Mucosa of stomach (tissue), 1 donor: ENCODE data around the gene CLPTM1L.

ENCODE experiments used
- H3K27me3 ChIP-seq: one replicate; pipeline ENCODE4 v1.7.0; 2013; ENCODE audit warnings: mild to moderate bottlenecking, low read length; ENCODE audit not compliant: control insufficient read depth, insufficient read depth
- H3K36me3 ChIP-seq: one replicate; pipeline ENCODE4 v1.7.0; 2013; ENCODE audit warnings: low read length; ENCODE audit not compliant: control insufficient read depth, insufficient read depth
- H3K4me1 ChIP-seq: one replicate; pipeline ENCODE4 v1.7.0; 2013; ENCODE audit warnings: mild to moderate bottlenecking, low read length; ENCODE audit not compliant: control insufficient read depth, insufficient read depth
- H3K4me3 ChIP-seq: one replicate; pipeline ENCODE4 v1.7.0; 2013; ENCODE audit warnings: low read length
- H3K9ac ChIP-seq: one replicate; pipeline ENCODE4 v1.7.0; 2013; ENCODE audit warnings: mild to moderate bottlenecking, low read length, moderate library complexity
- H3K9me3 ChIP-seq: one replicate; pipeline ENCODE4 v1.7.0; 2013; ENCODE audit warnings: mild to moderate bottlenecking, low read length, moderate library complexity; ENCODE audit not compliant: control insufficient read depth
- donor health status: Pancreatic carcinoma.

The CLPTM1L gene

GRCh38 chr5:1302258-1302657, 42.6 kb downstream of the CLPTM1L start:
- Histone ChIP-seq H3K36me3 (no peaks in the 10 kb centered on the region), H3K9ac (no peak overlapping the region), H3K4me3 (no peak overlapping the region), H3K9me3 (no peaks in the 10 kb centered on the region), H3K4me1 (no peaks in the 10 kb centered on the region), H3K27me3 (no peaks in the 10 kb centered on the region)

DNA sequence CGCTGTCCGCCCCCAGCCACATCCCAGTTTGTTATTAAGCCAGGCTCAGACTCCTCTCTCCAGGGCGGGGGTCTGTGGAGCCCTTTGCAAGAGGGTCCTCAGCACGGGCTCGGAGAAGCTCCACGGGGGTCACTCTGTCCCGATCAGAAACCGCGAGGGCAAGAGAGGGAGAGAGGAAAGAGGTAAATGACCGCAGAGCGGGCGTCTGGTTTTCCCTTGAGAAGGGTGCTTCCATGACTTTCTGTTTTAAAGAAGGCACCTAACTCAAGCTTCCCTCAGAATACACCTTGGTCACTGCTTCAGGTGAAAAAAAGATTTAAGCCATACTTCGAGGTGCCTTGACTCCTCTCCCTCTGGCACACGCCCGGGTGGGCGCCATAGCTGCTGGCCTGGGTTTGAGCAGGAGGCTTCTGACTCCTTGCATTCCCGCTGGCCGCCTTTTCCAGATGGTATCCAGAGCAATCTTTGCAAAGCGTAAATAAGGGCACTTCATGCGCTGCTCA, 44.3 kb downstream of the CLPTM1L start:
- Histone ChIP-seq H3K36me3 (no peaks in the 10 kb centered on the region), H3K27me3 (no peaks in the 10 kb centered on the region), H3K4me3 (no peak overlapping the region), H3K9ac (no peak overlapping the region), H3K4me1 (no peaks in the 10 kb centered on the region), H3K9me3 (no peaks in the 10 kb centered on the region)

- no peak overlapping the region for H3K4me3 ChIP-seq
- no peaks in the 10 kb centered on the region for H3K4me1 ChIP-seq
- no peak overlapping the region for H3K9ac ChIP-seq
- no peaks in the 10 kb centered on the region for H3K9me3 ChIP-seq
- no peaks in the 10 kb centered on the region for H3K27me3 ChIP-seq
- no peaks in the 10 kb centered on the region for H3K36me3 ChIP-seq
These were observed 44.9 kb downstream of the CLPTM1L start for GRCh38 chr5:1299961-1300360.

DNA sequence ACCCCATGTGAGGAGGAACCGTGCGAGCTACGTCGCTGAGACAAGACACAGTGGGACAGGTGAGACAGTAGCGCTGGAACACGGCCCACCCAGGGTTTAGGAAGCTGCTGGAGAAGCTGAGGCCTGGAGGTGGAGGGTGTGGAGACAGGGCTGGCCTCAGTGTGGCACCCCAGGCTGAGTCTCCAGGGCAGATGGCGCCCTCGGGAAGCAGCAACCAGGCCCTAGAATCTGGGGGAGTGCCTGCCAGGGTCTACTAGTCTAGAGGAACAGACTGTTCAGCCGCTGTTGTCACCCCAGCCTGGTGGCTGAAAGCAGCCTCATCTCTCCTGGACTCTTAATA, 45.4 kb downstream of the CLPTM1L start:
- no peak overlapping the region for H3K9ac ChIP-seq
- H3K27me3 ChIP-seq: peaks cover 2% of the 10 kb centered on the region
- H3K36me3 ChIP-seq: no peaks in the 10 kb centered on the region
- H3K4me3 ChIP-seq: no peak overlapping the region
- no peaks in the 10 kb centered on the region for H3K9me3 ChIP-seq
- H3K4me1 ChIP-seq: no peaks in the 10 kb centered on the region

GRCh38 chr5:1298723-1299510, 46.0 kb downstream of the CLPTM1L start:
- no peak overlapping the region for H3K9ac ChIP-seq
- peaks cover 5% of the 10 kb centered on the region for H3K4me1 ChIP-seq
- no peaks in the 10 kb centered on the region for H3K36me3 ChIP-seq
- H3K4me3 ChIP-seq: no peak overlapping the region
- peaks cover 5% of the 10 kb centered on the region for H3K27me3 ChIP-seq
- no peaks in the 10 kb centered on the region for H3K9me3 ChIP-seq

GRCh38 chr5:1298067-1298551, 46.8 kb downstream of the CLPTM1L start:
- Histone ChIP-seq H3K4me3 (no peak overlapping the region), H3K27me3 (peaks cover 5% of the 10 kb centered on the region), H3K9me3 (no peaks in the 10 kb centered on the region), H3K4me1 (peaks cover 8% of the 10 kb centered on the region), H3K36me3 (no peaks in the 10 kb centered on the region), H3K9ac (no peak overlapping the region)

GRCh38 chr5:1297243-1297642, 47.7 kb downstream of the CLPTM1L start:
- Histone ChIP-seq H3K9me3 (no peaks in the 10 kb centered on the region), H3K27me3 (peaks cover 5% of the 10 kb centered on the region), H3K9ac (no peak overlapping the region), H3K4me1 (peaks cover 8% of the 10 kb centered on the region), H3K36me3 (no peaks in the 10 kb centered on the region), H3K4me3 (no peak overlapping the region)

DNA sequence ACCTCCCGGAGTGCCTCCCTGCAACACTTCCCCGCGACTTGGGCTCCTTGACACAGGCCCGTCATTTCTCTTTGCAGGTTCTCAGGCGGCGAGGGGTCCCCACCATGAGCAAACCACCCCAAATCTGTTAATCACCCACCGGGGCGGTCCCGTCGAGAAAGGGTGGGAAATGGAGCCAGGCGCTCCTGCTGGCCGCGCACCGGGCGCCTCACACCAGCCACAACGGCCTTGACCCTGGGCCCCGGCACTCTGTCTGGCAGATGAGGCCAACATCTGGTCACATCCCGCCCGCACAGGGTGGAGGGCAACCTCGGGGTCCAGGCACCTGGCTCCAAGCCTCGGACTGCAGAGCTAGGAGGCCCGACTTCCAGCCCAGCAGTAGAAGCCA, 49.3 kb downstream of the CLPTM1L start:
- Histone ChIP-seq H3K36me3 (no peaks in the 10 kb centered on the region), H3K4me3 (no peak overlapping the region), H3K9me3 (no peaks in the 10 kb centered on the region), H3K27me3 (peaks cover 5% of the 10 kb centered on the region), H3K9ac (no peak overlapping the region), H3K4me1 (peaks cover 8% of the 10 kb centered on the region)

- Histone ChIP-seq H3K4me1 (peaks cover 8% of the 10 kb centered on the region), H3K36me3 (no peaks in the 10 kb centered on the region), H3K4me3 (no peak within 1 kb of the TSS), H3K27me3 (peaks cover 5% of the 10 kb centered on the region), H3K9me3 (no peaks in the 10 kb centered on the region), H3K9ac (no peak within 1 kb of the TSS)
These were observed 49.9 kb downstream of the CLPTM1L start, which contains the start of gene TERT for GRCh38 chr5:1294835-1295649. Gene TERT, minus strand, starts transcription at chr5:1295068. Its CDS starts 79 bp downstream, at chr5:1294989.

DNA sequence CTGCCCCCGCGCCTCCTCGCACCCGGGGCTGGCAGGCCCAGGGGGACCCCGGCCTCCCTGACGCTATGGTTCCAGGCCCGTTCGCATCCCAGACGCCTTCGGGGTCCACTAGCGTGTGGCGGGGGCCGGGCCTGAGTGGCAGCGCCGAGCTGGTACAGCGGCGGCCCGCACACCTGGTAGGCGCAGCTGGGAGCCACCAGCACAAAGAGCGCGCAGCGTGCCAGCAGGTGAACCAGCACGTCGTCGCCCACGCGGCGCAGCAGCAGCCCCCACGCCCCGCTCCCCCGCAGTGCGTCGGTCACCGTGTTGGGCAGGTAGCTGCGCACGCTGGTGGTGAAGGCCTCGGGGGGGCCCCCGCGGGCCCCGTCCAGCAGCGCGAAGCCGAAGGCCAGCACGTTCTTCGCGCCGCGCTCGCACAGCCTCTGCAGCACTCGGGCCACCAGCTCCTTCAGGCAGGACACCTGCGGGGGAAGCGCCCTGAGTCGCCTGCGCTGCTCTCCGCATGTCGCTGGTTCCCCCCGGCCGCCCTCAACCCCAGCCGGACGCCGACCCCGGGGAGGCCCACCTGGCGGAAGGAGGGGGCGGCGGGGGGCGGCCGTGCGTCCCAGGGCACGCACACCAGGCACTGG, 50.6 kb downstream of the CLPTM1L start:
- Histone ChIP-seq H3K4me3 (no peak overlapping the region), H3K9me3 (no peaks in the 10 kb centered on the region), H3K27me3 (peaks cover 5% of the 10 kb centered on the region), H3K4me1 (peaks cover 8% of the 10 kb centered on the region), H3K36me3 (no peaks in the 10 kb centered on the region), H3K9ac (no peak overlapping the region)

DNA sequence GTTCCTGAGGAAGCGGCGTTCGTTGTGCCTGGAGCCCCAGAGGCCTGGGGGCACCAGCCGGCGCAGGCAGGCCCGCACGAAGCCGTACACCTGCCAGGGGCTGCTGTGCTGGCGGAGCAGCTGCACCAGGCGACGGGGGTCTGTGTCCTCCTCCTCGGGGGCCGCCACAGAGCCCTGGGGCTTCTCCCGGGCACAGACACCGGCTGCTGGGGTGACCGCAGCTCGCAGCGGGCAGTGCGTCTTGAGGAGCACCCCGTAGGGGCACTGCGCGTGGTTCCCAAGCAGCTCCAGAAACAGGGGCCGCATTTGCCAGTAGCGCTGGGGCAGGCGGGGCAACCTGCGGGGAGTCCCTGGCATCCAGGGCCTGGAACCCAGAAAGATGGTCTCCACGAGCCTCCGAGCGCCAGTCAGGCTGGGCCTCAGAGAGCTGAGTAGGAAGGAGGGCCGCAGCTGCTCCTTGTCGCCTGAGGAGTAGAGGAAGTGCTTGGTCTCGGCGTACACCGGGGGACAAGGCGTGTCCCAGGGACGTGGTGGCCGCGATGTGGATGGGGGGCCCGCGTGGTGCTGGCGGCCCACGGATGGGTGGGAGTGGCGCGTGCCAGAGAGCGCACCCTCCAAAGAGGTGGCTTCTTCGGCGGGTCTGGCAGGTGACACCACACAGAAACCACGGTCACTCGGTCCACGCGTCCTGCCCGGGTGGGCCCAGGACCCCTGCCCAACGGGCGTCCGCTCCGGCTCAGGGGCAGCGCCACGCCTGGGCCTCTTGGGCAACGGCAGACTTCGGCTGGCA, 51.3 kb downstream of the CLPTM1L start:
- Histone ChIP-seq H3K9me3 (no peaks in the 10 kb centered on the region), H3K4me1 (peaks cover 8% of the 10 kb centered on the region), H3K4me3 (no peak overlapping the region), H3K9ac (no peak overlapping the region), H3K36me3 (no peaks in the 10 kb centered on the region), H3K27me3 (peaks cover 5% of the 10 kb centered on the region)
